T-helper 2 cell treated with Interferon-gamma antibody and Interleukin-4, amounts not matched to agents 5 μg/mL and 100 μg/mL, for 36 hours (primary cell): ENCODE measurements around the gene SNX8.
A peak's percentile ranks its signal among the peaks of the same experiment; 100 is the strongest.

Experiments used
- DNase-seq: peaks from one replicate; pipeline ENCODE4 v3.0.0; 2021; ENCODE audit warnings: low spot score
- H3K27ac Mint-ChIP-seq: one replicate; pipeline ENCODE4 v1.8.0; 2021; ENCODE audit warnings: mild to moderate bottlenecking, mixed read lengths
- H3K27me3 Mint-ChIP-seq: one replicate; pipeline ENCODE4 v1.8.0; 2021; ENCODE audit warnings: low read depth, mixed read lengths
- H3K36me3 Mint-ChIP-seq: one replicate; pipeline ENCODE4 v1.8.0; 2021; ENCODE audit warnings: low read depth, mixed read lengths
- H3K4me1 Mint-ChIP-seq: one replicate; pipeline ENCODE4 v1.8.0; 2021; ENCODE audit warnings: low read depth, mixed read lengths
- H3K4me3 Mint-ChIP-seq: one replicate; pipeline ENCODE4 v1.8.0; 2022; ENCODE audit warnings: mild to moderate bottlenecking, moderate library complexity, mixed read lengths
- H3K9me3 Mint-ChIP-seq: one replicate; pipeline ENCODE4 v1.8.0; 2021; ENCODE audit warnings: mixed read lengths

The SNX8 gene, protein sequence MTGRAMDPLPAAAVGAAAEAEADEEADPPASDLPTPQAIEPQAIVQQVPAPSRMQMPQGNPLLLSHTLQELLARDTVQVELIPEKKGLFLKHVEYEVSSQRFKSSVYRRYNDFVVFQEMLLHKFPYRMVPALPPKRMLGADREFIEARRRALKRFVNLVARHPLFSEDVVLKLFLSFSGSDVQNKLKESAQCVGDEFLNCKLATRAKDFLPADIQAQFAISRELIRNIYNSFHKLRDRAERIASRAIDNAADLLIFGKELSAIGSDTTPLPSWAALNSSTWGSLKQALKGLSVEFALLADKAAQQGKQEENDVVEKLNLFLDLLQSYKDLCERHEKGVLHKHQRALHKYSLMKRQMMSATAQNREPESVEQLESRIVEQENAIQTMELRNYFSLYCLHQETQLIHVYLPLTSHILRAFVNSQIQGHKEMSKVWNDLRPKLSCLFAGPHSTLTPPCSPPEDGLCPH

DNA sequence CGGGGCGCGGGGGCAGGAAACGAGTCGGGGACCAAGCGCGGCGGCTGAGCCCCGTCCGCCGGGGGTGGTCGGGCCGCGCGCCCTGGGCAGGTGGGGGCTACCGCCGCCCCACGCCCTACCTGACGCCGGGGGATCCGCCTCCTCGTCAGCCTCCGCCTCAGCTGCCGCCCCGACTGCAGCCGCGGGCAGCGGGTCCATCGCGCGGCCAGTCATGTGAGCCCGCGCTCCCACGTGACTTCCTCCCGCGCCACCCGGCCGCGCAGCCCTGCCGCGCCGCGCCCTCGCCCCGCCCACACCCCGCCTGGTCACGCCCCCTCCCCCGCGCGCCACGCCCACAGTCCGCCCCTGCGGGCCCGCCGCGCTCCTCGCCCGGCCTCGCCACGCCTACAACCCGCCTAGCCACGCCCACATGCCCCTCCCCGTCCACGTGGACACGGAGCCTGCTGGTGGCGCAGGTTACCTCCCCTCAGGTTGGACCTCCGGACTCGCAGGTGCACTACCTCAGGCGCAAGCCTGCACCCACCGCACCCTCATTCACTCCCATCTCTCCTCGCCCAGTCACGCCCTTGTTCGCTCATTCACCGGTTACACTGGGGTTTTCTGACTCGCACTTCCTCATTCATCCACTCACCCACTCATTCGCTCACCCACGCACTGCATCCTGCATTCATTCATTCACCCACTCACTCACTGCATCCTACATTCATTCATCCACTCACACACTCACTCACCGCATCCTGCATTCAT, at the start of gene SNX8:
Gene SNX8, minus strand, starts transcription at position 233 of the 747 bp plus-strand sequence. Its CDS starts 20 bp downstream, at position 213.
- Mint-ChIP-seq H3K36me3 (no peaks in the 10 kb centered on the region), H3K9me3 (no peaks in the 10 kb centered on the region), H3K4me1 (peaks cover 15% of the 10 kb centered on the region), H3K27me3 (no peaks in the 10 kb centered on the region), H3K4me3 (peak within 1 kb of the TSS; percentile 93), H3K27ac (peak within 1 kb of the TSS; percentile 88)
- peak; percentile 88 for DNase-seq

DNA sequence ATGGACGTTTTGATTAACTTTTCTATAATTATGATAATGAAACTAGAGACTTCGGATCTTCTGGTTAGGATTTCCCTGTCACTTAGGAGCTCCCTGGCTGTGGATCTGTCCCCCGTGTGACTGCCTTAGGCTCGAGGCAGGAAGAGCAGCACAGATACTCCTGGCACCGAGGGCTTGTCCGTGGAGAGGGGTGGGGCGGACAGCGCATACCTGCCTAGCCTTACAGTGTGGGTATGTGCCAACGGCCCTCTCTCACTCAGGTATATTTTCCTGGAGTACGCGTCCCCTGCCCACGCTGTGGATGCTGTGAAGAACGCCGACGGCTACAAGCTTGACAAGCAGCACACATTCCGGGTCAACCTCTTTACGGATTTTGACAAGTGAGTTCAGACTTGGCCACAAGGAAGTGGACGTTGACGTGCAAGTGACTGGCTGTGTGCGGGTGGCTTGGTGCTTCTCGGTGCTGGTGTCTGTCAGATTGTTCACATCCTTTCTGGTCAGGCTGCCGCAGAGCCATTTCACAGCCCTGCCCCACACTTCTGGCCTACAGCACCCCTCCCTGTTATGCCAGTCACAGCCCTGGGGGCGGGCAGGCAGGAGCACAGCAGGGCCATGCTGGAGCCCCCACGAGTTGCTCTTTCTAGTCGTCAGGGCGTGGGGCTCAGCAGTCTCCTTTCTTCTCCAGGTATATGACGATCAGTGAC, 48.3 kb upstream of the SNX8 start:
- no peak for DNase-seq
- Mint-ChIP-seq H3K9me3 (no peaks in the 10 kb centered on the region), H3K27ac (no peak overlapping the region), H3K4me3 (no peak overlapping the region), H3K4me1 (peaks cover 14% of the 10 kb centered on the region), H3K27me3 (no peaks in the 10 kb centered on the region), H3K36me3 (peaks cover 54% of the 10 kb centered on the region)

DNA sequence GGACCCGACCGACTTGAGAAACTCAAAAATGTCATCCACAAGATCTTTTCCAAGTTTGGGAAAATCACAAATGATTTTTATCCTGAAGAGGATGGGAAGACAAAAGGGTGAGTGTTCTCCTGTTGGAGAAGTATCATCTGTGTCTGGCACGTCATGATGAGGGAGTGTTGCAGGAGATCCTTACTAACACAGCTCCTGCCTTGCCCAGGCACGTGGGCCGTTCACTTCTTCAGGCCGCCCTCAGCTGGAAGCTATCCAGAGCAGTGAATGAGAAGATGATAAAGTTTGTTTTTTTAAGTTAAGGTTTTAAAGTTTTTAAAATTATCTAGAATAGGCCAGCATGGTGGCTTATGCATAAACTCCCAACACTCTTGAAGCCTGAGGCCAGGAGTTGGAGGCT, 46.6 kb upstream of the SNX8 start:
- no peaks in the 10 kb centered on the region for H3K9me3 Mint-ChIP-seq
- no peak overlapping the region for H3K27ac Mint-ChIP-seq
- H3K27me3 Mint-ChIP-seq, result no peaks in the 10 kb centered on the region
- DNase-seq, result no peak
- H3K4me1 Mint-ChIP-seq, result peaks cover 22% of the 10 kb centered on the region
- peaks cover 44% of the 10 kb centered on the region for H3K36me3 Mint-ChIP-seq
- no peak overlapping the region for H3K4me3 Mint-ChIP-seq

DNA sequence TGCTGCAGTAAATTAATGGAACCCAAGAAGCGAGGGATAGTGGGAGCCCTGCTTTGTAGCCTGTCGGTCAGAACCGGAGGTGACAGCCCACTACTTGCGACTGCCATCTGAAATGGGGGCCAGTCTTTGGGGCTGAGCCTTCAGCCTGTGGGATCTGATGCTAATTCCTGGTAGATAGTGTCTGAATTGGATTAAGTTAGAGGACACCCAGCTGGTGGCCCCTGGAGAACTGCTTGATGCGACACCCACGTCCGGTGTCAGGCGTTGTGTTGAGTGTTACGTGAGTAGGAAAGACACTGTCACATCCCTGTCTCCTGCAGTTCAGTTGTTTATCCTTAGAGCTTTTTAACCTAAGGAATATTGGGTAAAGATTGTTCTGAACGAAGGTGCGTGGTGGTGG, 45.4 kb upstream of the SNX8 start:
- no peaks in the 10 kb centered on the region for H3K27me3 Mint-ChIP-seq
- H3K4me3 Mint-ChIP-seq, result no peak overlapping the region
- DNase-seq, result no peak
- H3K9me3 Mint-ChIP-seq, result no peaks in the 10 kb centered on the region
- peaks cover 22% of the 10 kb centered on the region for H3K4me1 Mint-ChIP-seq
- peaks cover 37% of the 10 kb centered on the region for H3K36me3 Mint-ChIP-seq
- no peak overlapping the region for H3K27ac Mint-ChIP-seq

DNA sequence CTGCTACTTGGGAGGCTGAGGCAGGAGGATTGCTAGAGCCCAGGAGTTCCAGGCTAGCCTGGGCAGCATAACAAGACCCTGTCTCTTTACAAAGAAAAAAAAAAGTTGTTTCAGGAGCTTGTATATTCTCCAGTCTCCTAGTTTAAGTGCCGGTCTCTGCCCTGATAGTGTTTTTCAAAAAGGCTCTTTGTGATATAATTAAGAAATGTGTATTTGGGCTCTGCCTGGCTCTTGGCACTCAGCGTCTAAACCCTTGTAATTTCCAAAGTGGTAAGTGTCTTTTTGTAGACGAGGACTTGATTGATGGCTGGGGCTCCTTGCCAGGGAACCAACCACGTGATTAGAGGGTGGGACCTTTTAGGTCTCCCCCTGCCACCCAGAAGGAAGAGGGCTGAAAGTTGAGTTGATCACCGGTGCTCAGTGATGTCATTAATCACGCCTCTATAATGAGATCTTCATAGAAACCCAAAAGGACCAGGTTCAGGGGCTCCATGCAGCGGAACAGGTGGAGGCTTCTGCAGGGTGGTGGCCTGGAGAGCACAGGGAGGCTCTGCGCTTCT, 44.8 kb upstream of the SNX8 start:
- Mint-ChIP-seq H3K9me3 (no peaks in the 10 kb centered on the region), H3K27ac (no peak overlapping the region), H3K4me3 (no peak overlapping the region), H3K27me3 (no peaks in the 10 kb centered on the region), H3K4me1 (peaks cover 22% of the 10 kb centered on the region), H3K36me3 (peaks cover 31% of the 10 kb centered on the region)
- DNase-seq, result no peak

DNA sequence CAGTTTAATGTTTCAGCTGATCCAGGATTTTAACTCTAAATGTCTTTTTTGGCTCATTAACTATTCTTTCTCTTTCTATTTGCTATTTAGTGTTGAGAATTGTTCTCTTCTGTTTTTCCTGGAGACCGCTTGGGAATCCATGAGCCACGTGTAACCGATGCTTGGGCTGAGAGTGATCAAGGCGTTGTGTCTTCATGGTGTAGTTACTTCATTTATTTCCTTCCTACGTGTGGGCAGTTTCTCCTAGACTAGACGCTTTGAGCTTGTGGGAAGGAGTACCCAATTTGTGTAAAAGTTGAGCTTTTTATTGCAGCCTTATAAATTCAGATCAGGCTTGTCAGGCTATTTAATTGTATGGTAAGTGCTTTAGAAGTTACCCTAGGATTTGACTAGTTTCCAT, 43.3 kb upstream of the SNX8 start:
- Mint-ChIP-seq H3K27ac (peak overlapping the region; percentile 27), H3K36me3 (peaks cover 20% of the 10 kb centered on the region), H3K4me1 (peaks cover 28% of the 10 kb centered on the region), H3K9me3 (no peaks in the 10 kb centered on the region), H3K27me3 (no peaks in the 10 kb centered on the region), H3K4me3 (peak overlapping the region; percentile 47)
- no peak for DNase-seq

DNA sequence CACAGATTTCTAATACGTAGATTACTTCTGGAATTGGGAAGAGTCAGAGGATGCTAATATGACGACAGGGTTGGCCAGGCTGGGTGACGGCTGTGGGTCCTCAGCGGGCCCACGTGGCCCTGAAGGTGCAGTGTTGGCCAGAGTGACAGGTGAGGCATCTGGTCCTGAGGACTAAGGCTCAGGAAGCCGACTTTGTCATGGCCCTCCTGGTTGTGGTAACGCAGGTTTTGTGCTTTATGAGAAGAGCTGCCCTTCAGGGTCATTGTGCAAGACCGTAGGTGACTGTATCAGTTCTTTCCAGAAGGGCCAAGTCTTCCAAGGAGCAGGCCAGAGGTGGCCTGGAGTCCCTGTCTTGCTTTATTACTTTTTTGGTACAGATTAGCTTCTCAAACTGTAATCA, 42.9 kb upstream of the SNX8 start:
- H3K4me1 Mint-ChIP-seq, result peaks cover 28% of the 10 kb centered on the region
- peaks cover 17% of the 10 kb centered on the region for H3K36me3 Mint-ChIP-seq

DNA sequence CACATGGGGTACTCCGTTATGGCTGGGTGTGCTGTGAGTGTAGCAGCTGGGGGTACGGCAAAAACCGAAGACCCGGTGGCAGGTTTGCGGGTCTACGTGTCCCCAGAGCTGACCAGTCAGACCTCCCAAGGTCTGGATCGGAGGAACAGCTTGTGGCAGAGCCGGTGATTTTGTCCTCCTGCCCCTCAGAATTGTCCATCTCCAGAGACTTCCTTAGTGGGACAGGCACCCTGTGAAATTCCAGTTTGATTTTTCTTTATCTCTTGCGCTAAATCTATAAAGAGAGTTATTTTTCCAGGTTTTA, 41.4 kb upstream of the SNX8 start:
- H3K27ac Mint-ChIP-seq, result peak overlapping the region; percentile 84
- no peak for DNase-seq
- H3K4me3 Mint-ChIP-seq, result peak overlapping the region; percentile 85
- H3K4me1 Mint-ChIP-seq, result peaks cover 28% of the 10 kb centered on the region
- no peaks in the 10 kb centered on the region for H3K9me3 Mint-ChIP-seq
- no peaks in the 10 kb centered on the region for H3K27me3 Mint-ChIP-seq
- H3K36me3 Mint-ChIP-seq, result peaks cover 15% of the 10 kb centered on the region

More for the DNA sequence above, 42.9 kb upstream of the SNX8 start:
- no peak for DNase-seq
- Mint-ChIP-seq H3K27me3 (no peaks in the 10 kb centered on the region), H3K27ac (no peak overlapping the region), H3K4me3 (peak overlapping the region; percentile 47), H3K9me3 (no peaks in the 10 kb centered on the region)

DNA sequence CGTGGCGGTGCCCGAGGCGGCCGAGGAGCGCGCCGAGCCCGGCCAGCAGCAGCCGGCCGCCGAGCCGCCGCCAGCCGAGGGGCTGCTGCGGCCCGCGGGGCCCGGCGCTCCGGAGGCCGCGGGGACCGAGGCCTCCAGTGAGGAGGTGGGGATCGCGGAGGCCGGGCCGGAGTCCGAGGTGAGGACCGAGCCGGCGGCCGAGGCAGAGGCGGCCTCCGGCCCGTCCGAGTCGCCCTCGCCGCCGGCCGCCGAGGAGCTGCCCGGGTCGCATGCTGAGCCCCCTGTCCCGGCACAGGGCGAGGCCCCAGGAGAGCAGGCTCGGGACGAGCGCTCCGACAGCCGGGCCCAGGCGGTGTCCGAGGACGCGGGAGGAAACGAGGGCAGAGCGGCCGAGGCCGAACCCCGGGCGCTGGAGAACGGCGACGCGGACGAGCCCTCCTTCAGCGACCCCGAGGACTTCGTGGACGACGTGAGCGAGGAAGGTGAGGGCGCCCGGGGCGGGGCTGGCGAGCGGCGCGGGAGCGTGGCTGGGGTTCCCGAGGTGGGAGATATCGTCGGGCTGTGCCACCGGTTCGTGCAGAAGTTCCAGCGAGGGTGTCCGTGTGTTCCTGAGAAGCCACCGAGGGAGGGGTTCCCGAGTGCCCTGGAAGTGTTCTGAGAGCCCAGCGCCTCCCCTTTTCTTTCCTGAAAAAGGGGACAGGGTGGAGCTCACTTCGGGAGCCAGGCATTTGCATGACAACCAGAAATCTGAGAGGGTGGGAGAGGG, 40.9 kb upstream of the SNX8 start:
- peak overlapping the region; percentile 92 for H3K4me3 Mint-ChIP-seq
- H3K27me3 Mint-ChIP-seq, result no peaks in the 10 kb centered on the region
- peak; percentile 11 for DNase-seq
- H3K4me1 Mint-ChIP-seq, result peaks cover 24% of the 10 kb centered on the region
- peak overlapping the region; percentile 52 for H3K27ac Mint-ChIP-seq
- H3K36me3 Mint-ChIP-seq, result peaks cover 15% of the 10 kb centered on the region
- no peaks in the 10 kb centered on the region for H3K9me3 Mint-ChIP-seq

DNA sequence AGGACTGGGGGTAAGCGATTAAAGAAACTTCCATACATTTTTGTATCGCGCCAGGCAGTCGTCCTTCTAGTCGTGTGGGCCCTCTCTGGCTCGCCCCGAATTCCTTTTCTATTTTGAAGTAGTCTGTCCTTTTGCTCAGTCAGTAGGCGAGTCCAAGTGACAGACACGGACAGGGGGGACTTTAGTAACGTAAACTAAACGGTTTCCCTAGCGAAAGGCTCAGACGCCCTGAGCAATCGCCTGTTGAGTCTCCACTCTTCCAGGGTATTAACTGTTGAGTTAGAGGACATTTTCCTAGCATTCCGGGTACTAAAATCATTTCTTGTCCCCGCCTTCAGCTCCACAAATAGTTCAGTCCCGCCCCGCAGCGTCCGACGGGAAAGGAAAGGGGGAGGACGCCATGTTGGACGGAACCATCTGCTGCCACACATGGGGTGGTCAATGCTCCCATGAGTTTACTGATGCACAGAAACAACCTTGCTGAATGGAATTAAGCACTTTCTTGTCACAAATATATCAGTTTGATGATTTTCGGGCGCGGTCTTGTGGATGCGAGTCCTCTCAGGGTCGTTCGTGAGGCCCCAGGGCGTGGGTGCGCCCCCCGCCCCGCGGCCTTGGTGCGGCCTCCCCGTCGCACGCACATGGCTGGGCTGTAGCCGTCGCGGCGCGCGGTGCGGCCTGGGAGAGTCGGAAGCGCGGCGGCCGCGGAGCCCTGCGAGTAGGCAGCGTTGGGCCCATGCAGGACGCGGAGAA, 40.1 kb upstream of the SNX8 start, which contains the start of gene EIF3B:
Gene EIF3B, plus strand, starts transcription at position 642 of the 753 bp plus-strand sequence. Its CDS starts 95 bp downstream, at position 737.
- peak; percentile 85 for DNase-seq
- Mint-ChIP-seq H3K27ac (peak within 1 kb of the TSS; percentile 100), H3K4me1 (peaks cover 19% of the 10 kb centered on the region), H3K9me3 (no peaks in the 10 kb centered on the region), H3K4me3 (peak within 1 kb of the TSS; percentile 92), H3K27me3 (no peaks in the 10 kb centered on the region), H3K36me3 (peaks cover 14% of the 10 kb centered on the region)

DNA sequence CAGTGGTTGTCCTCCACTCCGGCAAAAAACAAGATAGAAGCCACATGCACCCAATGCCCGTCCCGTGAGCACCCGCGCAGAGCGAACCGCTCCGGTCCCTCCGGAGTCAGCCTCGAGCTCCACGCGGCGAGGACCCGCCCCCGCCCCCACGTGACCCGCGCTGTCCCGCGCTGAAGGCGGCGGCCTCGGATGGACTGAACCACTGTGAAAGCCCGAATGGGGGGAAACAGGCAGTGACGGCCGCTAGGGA, 39.6 kb upstream of the SNX8 start:
- H3K4me3 Mint-ChIP-seq, result peak overlapping the region; percentile 92
- no peaks in the 10 kb centered on the region for H3K27me3 Mint-ChIP-seq
- H3K9me3 Mint-ChIP-seq, result no peaks in the 10 kb centered on the region
- H3K4me1 Mint-ChIP-seq, result peaks cover 16% of the 10 kb centered on the region
- peak; percentile 88 for DNase-seq
- H3K36me3 Mint-ChIP-seq, result peaks cover 9% of the 10 kb centered on the region
- peak overlapping the region; percentile 100 for H3K27ac Mint-ChIP-seq

DNA sequence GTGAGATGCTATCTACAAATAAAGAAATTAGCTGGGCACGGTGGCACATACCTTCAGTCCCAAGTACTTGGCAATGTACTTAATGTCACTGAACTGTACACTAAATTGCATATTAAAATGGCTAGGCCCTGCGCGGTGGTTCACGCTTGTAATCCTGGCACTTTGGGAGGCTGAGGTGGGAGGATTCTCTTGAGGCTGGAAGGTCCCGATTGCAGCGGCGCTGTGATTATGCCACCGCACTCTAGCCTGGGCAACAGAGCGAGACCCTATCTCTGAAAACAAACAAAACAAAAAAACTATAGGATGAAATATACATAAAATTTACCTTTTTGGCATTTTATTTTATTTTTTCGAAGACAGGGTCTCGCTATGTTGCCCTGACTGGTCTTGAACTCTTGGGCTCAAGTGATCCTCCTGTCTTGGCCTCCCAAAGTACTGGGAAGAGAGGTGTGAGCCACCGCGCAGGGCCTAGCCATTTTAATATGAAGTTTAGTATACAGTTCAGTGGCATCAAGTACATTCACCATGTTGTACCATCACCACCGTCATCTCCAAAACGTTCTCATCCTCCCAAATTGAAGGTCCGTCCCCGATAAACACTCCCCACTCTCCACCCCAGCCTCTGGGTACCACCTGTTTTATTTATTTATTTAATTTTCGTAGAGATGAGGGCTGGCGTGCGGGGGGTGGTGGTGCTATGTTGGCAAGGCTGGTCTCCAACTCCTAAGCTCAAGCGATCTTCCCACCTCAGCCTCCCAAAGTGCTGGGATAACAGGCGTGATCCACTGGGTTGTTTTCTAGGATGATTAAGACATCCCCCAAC, 39.1 kb upstream of the SNX8 start:
- peaks cover 9% of the 10 kb centered on the region for H3K36me3 Mint-ChIP-seq
- H3K4me1 Mint-ChIP-seq, result peaks cover 16% of the 10 kb centered on the region

More for the DNA sequence above, 39.1 kb upstream of the SNX8 start:
- no peak for DNase-seq
- Mint-ChIP-seq H3K27ac (peak overlapping the region; percentile 100), H3K4me3 (peak overlapping the region; percentile 92), H3K9me3 (no peaks in the 10 kb centered on the region), H3K27me3 (no peaks in the 10 kb centered on the region)
